ENCODE data around the gene DPP6. TPM values are rescaled to one million over a fixed set of nuclear protein-coding genes. Genes with fewer than 3 reads are reported as not detected.
A peak's percentile ranks its signal among the peaks of the same experiment; 100 is the strongest.
"Not testable (repeated sequence)": the region's sequence is repeated elsewhere in the genome, so short reads cannot be mapped to it uniquely, and the experiment has no call there.

The DPP6 gene
- total RNA-seq, 2 experiments from 2014 or later: not detected

- no peaks in the 10 kb centered on the region for H3K9me3 Mint-ChIP-seq (ENCODE audit: low read depth)
- ChIA-PET POLR2A (no interaction called here), CTCF (interaction anchor here (0.5 to 4.9 kb wide), 18 partner anchors 9 to 950 kb away, joined by 3 to 34 read pairs (median 4); no protein-coding TSS in a partner anchor)
- H3K36me3 Mint-ChIP-seq (ENCODE audit: low read depth): no peaks in the 10 kb centered on the region
- DNase-seq (peak; percentile 33), ATAC-seq (no peak)
- peaks cover 5% of the 10 kb centered on the region for H3K4me1 Mint-ChIP-seq
- H3K27ac Mint-ChIP-seq: no peak overlapping the region
- H3K27me3 Mint-ChIP-seq: peaks cover 10% of the 10 kb centered on the region
- no peak overlapping the region for H3K4me3 Mint-ChIP-seq
- intact Hi-C loops (cut with DNase I, micrococcal nuclease): loop anchor here (5.0 to 10.0 kb wide), 3 partner anchors 37 to 620 kb away; no protein-coding TSS in a partner anchor
Observed at GRCh38 chr7:154914996-154915380, 862.8 kb downstream of the DPP6 start.

GRCh38 chr7:154915600-154915999 is 863.4 kb downstream of the DPP6 start:
- Mint-ChIP-seq H3K4me3 (no peak overlapping the region), H3K9me3 (ENCODE audit: low read depth) (no peaks in the 10 kb centered on the region), H3K4me1 (peaks cover 5% of the 10 kb centered on the region), H3K27ac (no peak overlapping the region), H3K36me3 (ENCODE audit: low read depth) (no peaks in the 10 kb centered on the region), H3K27me3 (peaks cover 10% of the 10 kb centered on the region)
- intact Hi-C loops (cut with DNase I, micrococcal nuclease): loop anchor here in 1 of 2 experiments (10.0 kb wide), 1 partner anchor 619 kb away; no protein-coding TSS in a partner anchor
- ATAC-seq (no peak), DNase-seq (no peak)
- ChIA-PET CTCF (interaction anchor here (0.6 to 4.9 kb wide), 8 partner anchors 8 to 950 kb away, joined by 3 to 34 read pairs (median 5); no protein-coding TSS in a partner anchor), POLR2A (no interaction called here)

DNA sequence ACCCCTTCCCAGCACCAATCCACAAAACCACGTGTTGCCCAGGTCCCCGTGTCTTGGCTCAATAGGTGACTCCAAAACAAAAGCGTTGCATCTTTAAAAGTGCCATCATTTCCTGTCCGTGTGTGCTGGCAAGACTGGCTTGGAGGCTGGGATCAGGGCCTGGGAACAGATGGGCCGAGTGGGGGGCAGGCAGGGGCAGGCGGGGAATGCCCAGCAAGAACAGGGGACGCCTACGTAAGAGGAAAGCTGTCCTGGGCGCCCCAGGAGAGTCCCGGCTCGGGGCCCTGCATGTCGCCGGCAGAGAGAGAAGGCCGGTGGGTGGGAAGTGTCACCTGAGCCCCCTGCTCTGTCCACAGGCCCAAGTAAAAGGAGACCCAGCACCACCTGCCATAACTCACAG is 864.2 kb downstream of the DPP6 start:
- Mint-ChIP-seq H3K36me3 (ENCODE audit: low read depth) (no peaks in the 10 kb centered on the region), H3K27me3 (peaks cover 8% of the 10 kb centered on the region), H3K4me3 (no peak overlapping the region), H3K27ac (no peak overlapping the region), H3K4me1 (peaks cover 5% of the 10 kb centered on the region), H3K9me3 (ENCODE audit: low read depth) (no peaks in the 10 kb centered on the region)
- intact Hi-C loops (cut with DNase I, micrococcal nuclease): loop anchor here in 1 of 2 experiments (10.0 kb wide), 1 partner anchor 618 kb away; no protein-coding TSS in a partner anchor
- CTCF ChIA-PET: interaction anchor here (0.6 to 2.7 kb wide), 3 partner anchors 11 to 350 kb away, joined by 3 to 15 read pairs (median 4); no protein-coding TSS in a partner anchor
- POLR2A ChIA-PET: no interaction called here
- ATAC-seq: no peak
- DNase-seq: no peak

DNA sequence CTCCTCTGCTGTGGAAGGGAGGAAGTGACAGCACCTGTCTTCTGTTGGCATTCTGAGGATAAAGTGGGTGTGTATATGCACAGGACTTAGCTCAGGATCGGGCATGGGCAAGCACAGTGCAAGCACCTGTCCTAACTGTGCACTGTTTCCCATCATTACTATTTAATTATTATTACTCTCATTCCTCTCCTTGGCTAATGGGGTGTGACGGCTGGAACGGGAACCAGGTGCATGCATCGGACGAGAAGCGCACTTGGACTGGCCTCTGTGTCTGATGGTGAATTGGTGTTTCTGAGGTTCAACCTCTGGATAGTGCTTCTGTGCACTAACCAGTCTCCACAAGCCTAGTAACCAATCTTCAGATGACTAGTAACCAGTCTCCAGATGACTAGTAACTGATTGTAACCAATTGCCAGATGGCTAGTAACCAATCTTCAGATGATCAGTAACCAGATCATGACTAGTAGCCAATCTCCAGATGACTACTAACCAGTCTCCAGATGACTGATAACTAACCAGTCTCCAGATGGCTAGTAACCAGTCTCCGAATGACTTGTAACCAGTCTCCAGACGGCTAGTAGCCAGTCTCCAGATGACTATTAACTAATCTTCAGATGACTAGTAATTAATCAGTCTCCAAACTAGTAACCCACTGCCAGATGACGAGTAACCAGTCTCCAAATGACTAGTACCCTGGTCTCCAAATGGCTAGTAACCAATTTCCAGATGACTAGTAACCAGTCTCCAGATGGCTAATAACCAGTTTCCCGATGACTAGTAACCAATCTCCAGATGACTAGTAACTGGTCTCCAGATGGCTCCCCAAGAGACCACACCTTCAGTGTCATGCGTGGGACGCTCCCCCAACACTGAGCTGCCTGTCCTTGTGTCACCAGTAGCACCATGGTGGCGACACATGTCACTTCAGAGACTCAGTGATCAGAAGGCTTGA is 864.9 kb downstream of the DPP6 start:
- intact Hi-C loops (cut with DNase I, micrococcal nuclease): loop anchor here in 1 of 2 experiments (10.0 kb wide), 1 partner anchor 618 kb away; no protein-coding TSS in a partner anchor
- Mint-ChIP-seq H3K36me3 (ENCODE audit: low read depth) (no peaks in the 10 kb centered on the region), H3K9me3 (ENCODE audit: low read depth) (no peaks in the 10 kb centered on the region), H3K27ac (no peak overlapping the region), H3K4me1 (peaks cover 5% of the 10 kb centered on the region), H3K27me3 (peaks cover 8% of the 10 kb centered on the region), H3K4me3 (no peak overlapping the region)
- no peak for ATAC-seq
- CTCF ChIA-PET: interaction anchor here (2.7 kb wide), 1 partner anchor 10 kb away, joined by 15 read pairs; no protein-coding TSS in a partner anchor
- no peak for DNase-seq
- POLR2A ChIA-PET: no interaction called here

- Mint-ChIP-seq H3K27ac (no peak overlapping the region), H3K36me3 (ENCODE audit: low read depth) (no peaks in the 10 kb centered on the region), H3K27me3 (peaks cover 8% of the 10 kb centered on the region), H3K4me3 (no peak overlapping the region), H3K4me1 (peaks cover 5% of the 10 kb centered on the region), H3K9me3 (ENCODE audit: low read depth) (no peaks in the 10 kb centered on the region)
- DNase-seq: no peak
- ATAC-seq: no peak
- ChIA-PET CTCF (interaction anchor here (0.6 to 2.7 kb wide), 2 partner anchors 10 to 463 kb away, joined by 4 to 15 read pairs; no protein-coding TSS in a partner anchor), POLR2A (no interaction called here)
- intact Hi-C loops (cut with DNase I, micrococcal nuclease): loop anchor here in 1 of 2 experiments (10.0 kb wide), 1 partner anchor 617 kb away; no protein-coding TSS in a partner anchor
Observed at GRCh38 chr7:154917808-154918160, 865.6 kb downstream of the DPP6 start.

DNA sequence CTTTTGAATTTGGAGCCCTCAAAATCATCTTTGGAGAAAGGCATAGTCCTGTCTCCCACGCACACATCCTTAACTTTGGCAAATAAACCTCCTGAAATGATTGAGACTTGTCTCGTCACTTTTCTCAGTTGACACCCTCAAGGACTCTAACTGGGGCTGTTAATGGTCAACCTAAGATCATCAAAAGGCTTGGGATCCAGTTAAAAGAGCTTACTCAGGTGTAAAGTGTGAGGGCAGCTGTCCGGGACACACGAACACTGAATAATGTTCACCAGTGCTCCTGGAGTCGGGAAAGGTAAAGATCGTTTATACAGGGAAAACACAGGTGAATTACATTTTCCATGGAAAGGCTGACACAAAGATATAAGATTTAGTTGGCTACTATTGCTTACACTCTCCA is 866.1 kb downstream of the DPP6 start:
- Mint-ChIP-seq H3K9me3 (ENCODE audit: low read depth) (no peaks in the 10 kb centered on the region), H3K4me1 (peaks cover 5% of the 10 kb centered on the region), H3K4me3 (no peak overlapping the region), H3K36me3 (ENCODE audit: low read depth) (no peaks in the 10 kb centered on the region), H3K27ac (no peak overlapping the region), H3K27me3 (peaks cover 8% of the 10 kb centered on the region)
- DNase-seq: no peak
- intact Hi-C loops (cut with DNase I, micrococcal nuclease): loop anchor here in 1 of 2 experiments (10.0 kb wide), 1 partner anchor 617 kb away; no protein-coding TSS in a partner anchor
- ATAC-seq: no peak
- ChIA-PET POLR2A (no interaction called here), CTCF (interaction anchor here (0.6 to 2.7 kb wide), 2 partner anchors 9 to 462 kb away, joined by 4 to 15 read pairs; no protein-coding TSS in a partner anchor)

DNA sequence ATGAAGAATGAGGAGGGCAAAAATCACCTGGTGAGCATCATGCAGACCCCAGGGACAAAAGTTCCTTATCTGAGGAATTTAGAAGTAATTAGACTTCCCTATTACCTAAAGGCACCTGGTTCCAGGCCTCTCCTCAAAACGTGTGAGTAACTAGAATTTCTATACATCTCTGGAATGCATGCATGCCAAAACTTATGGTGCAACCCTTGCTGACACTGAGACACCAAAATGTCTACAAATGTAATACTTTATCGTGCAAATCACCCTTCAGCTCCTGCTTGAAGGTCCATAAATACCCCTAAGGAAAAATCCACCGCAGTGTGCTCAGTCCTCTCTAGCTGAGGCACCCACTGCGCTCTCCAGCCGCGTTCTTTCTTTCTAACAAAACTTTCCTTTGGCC is 866.5 kb downstream of the DPP6 start:
- ATAC-seq (no peak), DNase-seq (no peak)
- H3K9me3 Mint-ChIP-seq (ENCODE audit: low read depth): no peaks in the 10 kb centered on the region
- peaks cover 8% of the 10 kb centered on the region for H3K27me3 Mint-ChIP-seq
- no peak overlapping the region for H3K4me3 Mint-ChIP-seq
- CTCF ChIA-PET: interaction anchor here (1.3 to 2.7 kb wide), 2 partner anchors 9 kb away, joined by 8 to 15 read pairs; no protein-coding TSS in a partner anchor
- POLR2A ChIA-PET: no interaction called here
- no peaks in the 10 kb centered on the region for H3K36me3 Mint-ChIP-seq (ENCODE audit: low read depth)
- H3K27ac Mint-ChIP-seq: no peak overlapping the region
- H3K4me1 Mint-ChIP-seq: peaks cover 5% of the 10 kb centered on the region
- intact Hi-C loops (cut with DNase I, micrococcal nuclease): loop anchor here in 1 of 2 experiments (10.0 kb wide), 1 partner anchor 616 kb away; no protein-coding TSS in a partner anchor

DNA sequence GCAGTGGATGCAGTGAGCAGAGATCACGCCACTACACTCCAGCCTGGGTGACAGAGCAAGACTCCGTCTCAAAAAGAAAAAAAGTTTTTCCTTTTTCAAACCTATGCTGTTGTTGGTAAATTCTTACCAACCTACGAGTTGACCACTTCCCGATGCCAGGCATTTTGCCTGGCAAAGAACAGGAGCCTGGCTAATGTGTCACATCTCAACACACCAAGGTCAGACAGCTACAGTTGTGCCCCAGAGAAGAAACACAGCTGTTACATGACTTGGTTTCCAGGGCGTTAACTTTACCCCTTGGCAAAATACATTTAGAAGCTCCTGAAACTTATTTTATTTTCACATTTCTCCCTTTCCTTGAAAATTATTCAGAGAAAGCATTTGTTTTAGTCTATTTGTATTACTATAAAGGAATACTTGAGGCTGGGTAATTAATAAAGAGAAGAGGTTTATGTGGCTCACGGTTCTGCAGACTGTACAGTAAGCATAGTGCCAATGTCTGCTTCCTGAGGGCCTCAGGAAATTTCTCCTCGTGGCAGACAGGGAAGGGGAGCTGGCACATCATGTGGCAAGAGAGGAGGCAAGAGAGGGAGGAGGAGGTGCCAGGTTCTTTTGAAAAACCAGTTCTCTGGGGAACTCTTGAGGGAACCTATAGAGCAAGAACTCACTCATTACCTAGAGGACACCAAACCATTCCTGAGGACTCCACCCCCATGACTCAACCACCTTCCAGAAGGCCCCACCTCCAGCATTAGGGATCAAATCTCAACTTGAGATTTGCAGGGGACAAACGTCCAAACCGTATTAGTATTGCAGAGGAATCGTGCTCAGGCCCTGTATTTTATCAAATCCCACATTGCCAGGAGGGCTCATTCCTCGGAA is 867.4 kb downstream of the DPP6 start:
- H3K36me3 Mint-ChIP-seq (ENCODE audit: low read depth): no peaks in the 10 kb centered on the region
- no peak overlapping the region for H3K27ac Mint-ChIP-seq

DNA sequence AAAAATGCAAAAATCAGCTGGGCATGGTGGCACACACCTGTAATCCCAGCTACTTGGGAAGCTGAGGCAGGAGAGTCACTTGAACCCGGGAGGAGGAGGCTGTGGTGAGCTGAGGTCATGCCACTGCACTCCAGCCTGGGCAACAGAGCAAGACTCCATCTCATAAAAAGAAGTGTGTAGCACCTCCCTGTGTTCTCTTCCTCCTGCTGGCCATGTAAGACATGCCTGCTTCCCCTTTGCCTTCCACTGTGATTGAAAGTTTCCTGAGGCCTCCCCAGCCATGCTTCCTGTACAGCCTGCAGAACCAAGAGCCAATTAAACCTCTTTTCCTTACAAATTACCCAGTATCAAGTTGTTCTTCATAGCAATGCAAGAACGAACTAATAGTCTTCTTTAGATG is 870.3 kb downstream of the DPP6 start:
- H3K4me3 Mint-ChIP-seq; H3K27ac Mint-ChIP-seq; POLR2A ChIA-PET; ATAC-seq; H3K4me1 Mint-ChIP-seq; DNase-seq; H3K36me3 Mint-ChIP-seq (ENCODE audit: low read depth); H3K27me3 Mint-ChIP-seq; H3K9me3 Mint-ChIP-seq (ENCODE audit: low read depth): not testable (repeated sequence)
- CTCF ChIA-PET: interaction anchor here (0.6 to 5.1 kb wide), 5 partner anchors 9 to 458 kb away, joined by 3 to 34 read pairs (median 3); no protein-coding TSS in a partner anchor
- intact Hi-C loops (cut with DNase I, micrococcal nuclease): loop anchor here in 1 of 2 experiments (10.0 kb wide), 1 partner anchor 452 kb away; no protein-coding TSS in a partner anchor

More for the DNA sequence above, 867.4 kb downstream of the DPP6 start:
- H3K4me3 Mint-ChIP-seq: no peak overlapping the region
- CTCF ChIA-PET: interaction anchor here (0.6 to 1.3 kb wide), 2 partner anchors 8 to 172 kb away, joined by 3 to 8 read pairs; no protein-coding TSS in a partner anchor
- peaks cover 6% of the 10 kb centered on the region for H3K27me3 Mint-ChIP-seq
- intact Hi-C loops (cut with DNase I, micrococcal nuclease): loop anchor here (10.0 kb wide), 2 partner anchors 455 to 615 kb away; no protein-coding TSS in a partner anchor
- DNase-seq (no peak), ATAC-seq (no peak)
- peaks cover 2% of the 10 kb centered on the region for H3K4me1 Mint-ChIP-seq
- POLR2A ChIA-PET: interaction anchor here (0.6 kb wide), 1 partner anchor 27 kb away, joined by 3 read pairs; no protein-coding TSS in a partner anchor
- no peaks in the 10 kb centered on the region for H3K9me3 Mint-ChIP-seq (ENCODE audit: low read depth)

DNA sequence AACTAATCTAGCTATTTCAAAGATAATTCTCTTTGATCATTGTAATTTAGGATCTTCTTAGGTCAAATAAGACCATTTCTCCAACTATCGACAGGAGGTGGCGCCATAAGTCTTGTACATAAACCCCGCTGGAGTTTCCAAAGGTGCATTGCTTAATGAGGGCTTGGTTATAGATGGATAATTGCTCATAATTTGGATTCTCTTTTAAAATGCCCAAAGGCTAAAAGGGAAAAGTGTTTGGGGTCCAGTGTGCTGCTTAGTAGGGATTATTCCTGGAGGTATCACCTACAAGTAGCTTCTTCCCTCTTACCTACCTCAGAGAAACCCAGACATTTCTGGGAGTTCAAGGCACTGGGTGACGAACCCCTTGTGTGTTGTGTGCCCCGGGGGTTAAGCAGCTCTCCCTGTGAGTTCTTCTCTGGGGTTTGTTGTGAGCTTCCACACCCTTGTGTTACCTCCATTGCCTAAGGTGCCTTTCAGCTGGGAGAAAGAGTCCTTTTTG is 875.5 kb downstream of the DPP6 start:
- peaks cover 2% of the 10 kb centered on the region for H3K36me3 Mint-ChIP-seq (ENCODE audit: low read depth)
- H3K27ac Mint-ChIP-seq: peak overlapping the region; percentile 96
- H3K9me3 Mint-ChIP-seq (ENCODE audit: low read depth): no peaks in the 10 kb centered on the region
- H3K4me3 Mint-ChIP-seq: peak overlapping the region; percentile 99
- ChIA-PET POLR2A (interaction anchor here (0.6 to 1.1 kb wide), 3 partner anchors 25 to 431 kb away, joined by 3 to 4 read pairs (median 3); no protein-coding TSS in a partner anchor), CTCF (interaction anchor here (0.6 to 6.1 kb wide), 46 partner anchors 8 to 847 kb away, joined by 3 to 90 read pairs (median 4); partner anchors contain the start of gene RBM33)
- peak; percentile 65 for ATAC-seq
- intact Hi-C loops (cut with DNase I, micrococcal nuclease): loop anchor here (1.0 to 10.0 kb wide), 14 partner anchors 26 to 841 kb away; partner anchors contain the start of genes PAXIP1 (in 2 of the 2), HTR5A (in 1 of the 2) and RBM33 (in 1 of the 2)
- peak; percentile 88 for DNase-seq
- peaks cover 22% of the 10 kb centered on the region for H3K4me1 Mint-ChIP-seq
- no peaks in the 10 kb centered on the region for H3K27me3 Mint-ChIP-seq
